ENCODE results near the gene ABTB2. TPM values are rescaled to one million over a fixed set of nuclear protein-coding genes. Genes with fewer than 3 reads are reported as not detected.

ABTB2 gene
- total and polyA plus RNA-seq, 2 donors (not counting 1 experiment from before 2014, with no cell fraction given): 1.0 to 5.8 TPM

DNA sequence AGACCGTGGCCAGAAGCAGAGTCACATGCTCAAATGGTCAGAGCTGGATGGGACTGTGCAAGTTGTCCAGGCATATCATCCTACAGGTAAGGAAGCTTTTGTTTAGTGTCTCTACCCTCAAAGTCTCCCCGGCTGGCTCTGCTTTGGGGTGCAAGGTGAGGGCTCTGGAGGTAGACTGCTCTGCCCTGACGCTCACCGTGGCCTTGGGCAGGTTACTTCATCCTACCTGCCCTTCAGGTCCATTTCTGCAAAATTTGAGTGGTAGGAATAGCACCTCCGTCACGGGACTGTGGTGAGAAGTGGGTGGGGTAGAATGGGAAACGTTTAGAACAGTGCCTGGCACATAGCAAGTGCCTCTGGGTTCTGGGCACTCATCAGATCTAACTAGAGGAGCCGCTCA lies 210.2 kb downstream of the ABTB2 start:
- Histone ChIP-seq H3K36me3 (ENCODE audit: control insufficient read depth, insufficient read depth, low read length) (peaks cover 12% of the 10 kb centered on the region), H3K27ac (ENCODE audit: insufficient read depth, low read length) (no peak overlapping the region), H3K79me2 (ENCODE audit: control insufficient read depth, insufficient read depth, low read length) (no peaks in the 10 kb centered on the region), H3K27me3 (ENCODE audit: control insufficient read depth, insufficient read depth, low read length) (no peaks in the 10 kb centered on the region), H3K4me3 (replicated peaks in 1 of 4; ENCODE audit: control extremely low read depth in 1 of 4, insufficient read depth in 1 of 4, low read depth in 3 of 4, low read length in 4 of 4) (no peak overlapping the region), H3K9ac (ENCODE audit: insufficient read depth, low read length) (no peak overlapping the region), H2AFZ (ENCODE audit: low read length) (no peak overlapping the region), H3K4me1 (ENCODE audit: control insufficient read depth, extremely low read depth, insufficient read depth, low read length) (peaks cover 5% of the 10 kb centered on the region), H4K20me1 (ENCODE audit: control insufficient read depth, extremely low read depth, insufficient read depth, low read length) (no peaks in the 10 kb centered on the region), H3K4me2 (ENCODE audit: extremely low read depth, insufficient read depth, low read length) (no peak overlapping the region), H3K9me3 (ENCODE audit: control insufficient read depth, insufficient read depth, low read depth, low read length) (no peaks in the 10 kb centered on the region)
- no peak for TF ChIP-seq EZH2 (IDR thresholded peaks at IDR 0.05; ENCODE audit: low read length, missing control alignments)
- TF ChIP-seq, protein P1, sequence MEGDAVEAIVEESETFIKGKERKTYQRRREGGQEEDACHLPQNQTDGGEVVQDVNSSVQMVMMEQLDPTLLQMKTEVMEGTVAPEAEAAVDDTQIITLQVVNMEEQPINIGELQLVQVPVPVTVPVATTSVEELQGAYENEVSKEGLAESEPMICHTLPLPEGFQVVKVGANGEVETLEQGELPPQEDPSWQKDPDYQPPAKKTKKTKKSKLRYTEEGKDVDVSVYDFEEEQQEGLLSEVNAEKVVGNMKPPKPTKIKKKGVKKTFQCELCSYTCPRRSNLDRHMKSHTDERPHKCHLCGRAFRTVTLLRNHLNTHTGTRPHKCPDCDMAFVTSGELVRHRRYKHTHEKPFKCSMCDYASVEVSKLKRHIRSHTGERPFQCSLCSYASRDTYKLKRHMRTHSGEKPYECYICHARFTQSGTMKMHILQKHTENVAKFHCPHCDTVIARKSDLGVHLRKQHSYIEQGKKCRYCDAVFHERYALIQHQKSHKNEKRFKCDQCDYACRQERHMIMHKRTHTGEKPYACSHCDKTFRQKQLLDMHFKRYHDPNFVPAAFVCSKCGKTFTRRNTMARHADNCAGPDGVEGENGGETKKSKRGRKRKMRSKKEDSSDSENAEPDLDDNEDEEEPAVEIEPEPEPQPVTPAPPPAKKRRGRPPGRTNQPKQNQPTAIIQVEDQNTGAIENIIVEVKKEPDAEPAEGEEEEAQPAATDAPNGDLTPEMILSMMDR (conservative IDR thresholded peaks at IDR 0.05 in 1 of 2, IDR thresholded peaks at IDR 0.05 in 1 of 2; ENCODE audit: low read depth in 1 of 2, low read length in 2 of 2): no peak
- no peak for DNase-seq (ENCODE audit: low read depth in 2 of 2)

DNA sequence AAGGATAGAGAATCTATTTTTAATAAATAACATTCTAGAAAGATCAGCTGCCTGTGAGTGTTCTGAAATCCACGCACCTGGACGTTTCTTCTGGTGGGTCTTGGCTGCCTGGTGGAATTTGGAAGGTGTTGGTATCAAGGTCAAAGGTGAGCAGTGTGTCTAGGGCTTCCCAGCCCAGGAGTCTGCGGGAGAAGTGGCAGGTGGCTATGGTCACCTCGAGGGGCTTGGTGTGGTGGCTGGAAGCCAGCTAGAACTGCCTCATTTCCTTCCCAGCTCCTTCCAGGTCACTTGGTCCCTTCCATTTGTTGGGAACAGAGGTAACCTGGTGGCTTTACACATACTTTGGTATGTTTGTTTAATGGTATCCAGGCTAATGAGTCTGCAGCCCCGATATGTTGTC lies 210.9 kb downstream of the ABTB2 start:
- no peak overlapping the region for H3K4me3 ChIP-seq (replicated peaks in 1 of 4; ENCODE audit: control extremely low read depth in 1 of 4, insufficient read depth in 1 of 4, low read depth in 3 of 4, low read length in 4 of 4)
- no peak overlapping the region for H3K9ac ChIP-seq (ENCODE audit: insufficient read depth, low read length)
- no peaks in the 10 kb centered on the region for H3K27me3 ChIP-seq (ENCODE audit: control insufficient read depth, insufficient read depth, low read length)
- no peaks in the 10 kb centered on the region for H3K9me3 ChIP-seq (ENCODE audit: control insufficient read depth, insufficient read depth, low read depth, low read length)
- H3K4me1 ChIP-seq (ENCODE audit: control insufficient read depth, extremely low read depth, insufficient read depth, low read length): peaks cover 5% of the 10 kb centered on the region
- no peaks in the 10 kb centered on the region for H3K79me2 ChIP-seq (ENCODE audit: control insufficient read depth, insufficient read depth, low read length)
- H3K27ac ChIP-seq (ENCODE audit: insufficient read depth, low read length): no peak overlapping the region
- no peak for DNase-seq (ENCODE audit: low read depth in 2 of 2)
- no peak overlapping the region for H2AFZ ChIP-seq (ENCODE audit: low read length)
- no peaks in the 10 kb centered on the region for H4K20me1 ChIP-seq (ENCODE audit: control insufficient read depth, extremely low read depth, insufficient read depth, low read length)
- H3K36me3 ChIP-seq (ENCODE audit: control insufficient read depth, insufficient read depth, low read length): peaks cover 16% of the 10 kb centered on the region
- TF ChIP-seq, protein P1 (conservative IDR thresholded peaks at IDR 0.05 in 1 of 2, IDR thresholded peaks at IDR 0.05 in 1 of 2; ENCODE audit: low read depth in 1 of 2, low read length in 2 of 2): no peak
- TF ChIP-seq EZH2 (IDR thresholded peaks at IDR 0.05; ENCODE audit: low read length, missing control alignments): no peak
- no peak overlapping the region for H3K4me2 ChIP-seq (ENCODE audit: extremely low read depth, insufficient read depth, low read length)

DNA sequence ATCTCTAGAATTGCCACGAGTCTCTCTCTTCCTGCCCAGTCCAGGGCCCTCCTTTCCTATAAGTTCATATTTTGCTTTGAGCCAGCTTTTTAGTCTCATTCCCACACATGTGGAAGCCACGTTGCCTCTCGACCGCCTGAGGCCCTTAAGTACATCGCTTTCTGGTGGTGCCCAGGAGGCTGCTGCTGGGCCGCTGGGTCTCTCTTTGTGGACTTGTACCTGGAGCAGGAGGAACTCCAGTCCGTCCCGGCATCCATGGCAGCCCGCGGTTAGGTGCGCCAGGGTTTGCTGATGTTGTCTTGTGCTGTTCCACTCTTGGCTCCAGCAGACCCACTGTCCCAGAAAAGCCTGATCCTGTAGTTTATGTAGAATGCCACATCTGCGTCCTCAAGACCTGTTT lies 211.4 kb downstream of the ABTB2 start:
- Histone ChIP-seq H3K9ac (ENCODE audit: insufficient read depth, low read length) (no peak overlapping the region), H4K20me1 (ENCODE audit: control insufficient read depth, extremely low read depth, insufficient read depth, low read length) (no peaks in the 10 kb centered on the region), H2AFZ (ENCODE audit: low read length) (no peak overlapping the region), H3K9me3 (ENCODE audit: control insufficient read depth, insufficient read depth, low read depth, low read length) (no peaks in the 10 kb centered on the region), H3K27me3 (ENCODE audit: control insufficient read depth, insufficient read depth, low read length) (no peaks in the 10 kb centered on the region), H3K27ac (ENCODE audit: insufficient read depth, low read length) (no peak overlapping the region), H3K4me2 (ENCODE audit: extremely low read depth, insufficient read depth, low read length) (no peak overlapping the region), H3K4me1 (ENCODE audit: control insufficient read depth, extremely low read depth, insufficient read depth, low read length) (peaks cover 5% of the 10 kb centered on the region), H3K4me3 (replicated peaks in 1 of 4; ENCODE audit: control extremely low read depth in 1 of 4, insufficient read depth in 1 of 4, low read depth in 3 of 4, low read length in 4 of 4) (no peak overlapping the region), H3K79me2 (ENCODE audit: control insufficient read depth, insufficient read depth, low read length) (no peaks in the 10 kb centered on the region), H3K36me3 (ENCODE audit: control insufficient read depth, insufficient read depth, low read length) (peaks cover 16% of the 10 kb centered on the region)
- DNase-seq (ENCODE audit: low read depth in 2 of 2): no peak
- TF ChIP-seq, protein P1 (conservative IDR thresholded peaks at IDR 0.05 in 1 of 2, IDR thresholded peaks at IDR 0.05 in 1 of 2; ENCODE audit: low read depth in 1 of 2, low read length in 2 of 2): no peak
